HG03060 (cell line): ENCODE data around the gene FBXL17.
A peak's percentile ranks its signal among the peaks of the same experiment; 100 is the strongest.

ENCODE experiments used
- ATAC-seq: cut with Tn5 transposase; IDR thresholded peaks from one replicate; pipeline ENCODE4 v1.9.1; 2021; ENCODE audit warnings: low read depth, moderate number of reproducible peaks; ENCODE audit not compliant: unreplicated experiment

Gene FBXL17

GRCh38 chr5:107930092-107930491, 451.8 kb downstream of the FBXL17 start:
- no peak for ATAC-seq

- no peak for ATAC-seq
These were observed 452.8 kb downstream of the FBXL17 start for GRCh38 chr5:107929080-107929479.

DNA sequence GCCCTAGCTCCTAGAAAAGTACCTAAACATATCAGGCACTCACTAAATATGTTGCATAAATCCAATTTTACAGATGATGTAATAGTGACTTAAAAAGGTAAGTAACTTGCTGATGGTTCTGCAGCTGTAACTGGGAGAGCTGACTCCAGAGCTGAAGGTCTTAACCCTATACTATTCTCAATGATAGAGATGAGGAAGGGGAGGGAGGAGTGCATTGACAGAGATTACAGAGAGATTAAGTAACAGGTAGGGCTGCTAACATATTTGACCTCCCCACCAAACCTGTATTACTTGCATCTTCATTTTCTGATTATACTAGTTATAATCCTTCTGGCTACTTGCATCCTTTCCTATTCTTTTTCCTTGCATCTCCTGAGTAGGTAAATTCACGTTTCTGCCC, 455.8 kb downstream of the FBXL17 start:
- ATAC-seq: no peak

GRCh38 chr5:107925200-107925599, 456.7 kb downstream of the FBXL17 start:
- no peak for ATAC-seq

DNA sequence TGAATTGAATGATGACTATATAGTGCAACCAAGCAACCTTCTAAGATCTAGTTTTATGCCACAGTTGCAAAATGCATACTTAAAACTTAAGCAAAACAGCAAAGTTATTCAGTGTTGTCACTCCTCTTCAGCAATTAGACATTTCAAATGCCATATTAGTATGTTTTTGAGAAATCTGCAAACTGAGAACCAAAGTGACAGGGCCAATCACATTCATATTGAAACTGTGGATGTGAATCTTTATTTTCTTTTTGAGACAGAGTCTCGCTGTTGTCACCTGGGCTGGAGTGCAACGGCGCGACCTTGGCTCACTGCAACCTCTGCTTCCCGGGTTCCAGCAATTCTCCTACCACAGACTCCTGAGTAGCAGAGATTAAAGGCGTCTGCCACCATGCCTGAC, 461.9 kb downstream of the FBXL17 start:
- peak; percentile 60 for ATAC-seq

DNA sequence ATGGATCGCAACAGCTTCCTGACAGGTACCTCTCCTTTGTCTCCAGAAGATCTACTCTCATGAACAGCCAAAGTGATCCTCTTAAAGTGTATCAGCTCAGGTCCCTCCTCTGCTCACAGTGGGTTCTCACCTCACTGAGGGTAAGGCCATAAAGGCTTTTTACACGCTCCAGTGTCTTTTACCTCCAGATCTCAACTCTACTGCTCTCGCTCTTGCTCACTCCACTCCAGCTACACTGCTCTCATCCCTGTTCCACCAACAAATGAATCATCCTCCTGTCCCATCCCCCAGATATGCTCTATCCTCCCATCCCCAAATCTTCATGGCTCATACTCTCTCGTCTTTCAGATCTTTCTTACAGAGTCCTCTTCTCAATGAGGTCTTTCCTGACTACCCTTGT, 462.5 kb downstream of the FBXL17 start:
- no peak for ATAC-seq

DNA sequence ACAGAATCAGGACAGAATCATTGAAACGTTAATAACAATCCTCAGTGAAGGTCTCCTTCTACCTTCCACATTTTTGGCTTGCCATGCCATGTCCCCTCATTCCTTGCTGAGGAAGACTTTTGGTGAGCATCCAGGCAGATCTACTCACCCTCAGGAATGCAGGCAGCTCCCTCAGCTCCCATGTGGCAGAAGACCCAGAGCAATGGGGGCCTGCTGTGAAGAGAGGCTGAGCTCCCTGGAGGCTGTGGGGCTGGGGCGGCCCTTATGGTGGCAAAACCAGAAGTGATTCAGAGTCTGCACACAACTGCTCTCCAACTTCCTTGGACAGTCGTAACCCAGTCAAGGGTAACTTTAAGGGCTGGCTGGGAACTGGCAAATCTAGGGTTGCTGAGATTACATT, 463.9 kb downstream of the FBXL17 start:
- no peak for ATAC-seq

- ATAC-seq: no peak
These were observed 464.9 kb downstream of the FBXL17 start for GRCh38 chr5:107916731-107917725.

DNA sequence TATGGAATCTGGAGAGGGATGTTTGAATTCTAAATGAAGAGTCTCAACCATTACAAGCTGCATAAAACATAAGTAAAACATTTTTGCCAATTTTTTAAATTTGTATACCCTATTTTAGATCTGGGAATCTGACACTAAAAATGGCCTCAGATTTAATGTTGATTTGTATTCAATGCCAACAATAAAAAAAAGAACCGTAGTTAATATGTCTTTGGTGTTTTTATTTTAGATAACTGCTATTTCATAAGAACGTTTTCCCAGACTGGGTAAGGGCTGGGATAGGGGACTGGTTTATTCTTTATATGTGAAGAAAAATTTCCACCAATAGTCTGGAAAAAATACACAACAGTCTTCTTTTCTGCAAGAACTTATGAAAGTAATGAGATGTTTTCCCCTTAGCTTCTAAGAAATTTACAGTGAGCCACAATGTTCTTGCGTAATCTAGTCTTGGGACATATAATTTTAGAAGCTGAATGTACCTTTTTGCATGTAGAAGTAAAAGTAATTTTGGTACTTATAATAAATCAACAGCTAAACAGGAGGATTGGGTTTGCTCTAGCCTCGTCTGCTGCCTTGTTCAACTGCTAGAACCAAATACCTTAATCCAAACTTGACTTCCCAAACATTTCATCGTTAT, 466.6 kb downstream of the FBXL17 start:
- ATAC-seq: no peak

GRCh38 chr5:107913494-107913893, 468.4 kb downstream of the FBXL17 start:
- ATAC-seq: no peak

DNA sequence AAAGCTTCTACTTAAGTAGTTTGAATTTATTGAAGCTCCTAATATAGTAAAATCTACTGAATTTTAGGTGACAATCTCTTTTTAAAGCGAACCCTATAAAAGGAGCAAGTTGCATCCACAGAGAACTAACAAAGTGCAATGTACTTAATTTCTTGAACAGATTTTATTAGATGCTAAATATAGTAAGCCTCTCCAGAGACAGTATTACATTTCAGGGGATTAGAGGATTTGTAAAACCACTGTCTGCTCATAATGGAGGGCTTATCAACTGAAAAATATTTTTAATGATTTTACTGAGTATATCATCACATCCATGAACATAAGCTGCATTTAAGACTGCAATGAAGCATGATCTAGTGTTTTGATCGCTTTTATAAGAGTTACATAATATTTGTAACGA, 481.2 kb downstream of the FBXL17 start:
- ATAC-seq: no peak

DNA sequence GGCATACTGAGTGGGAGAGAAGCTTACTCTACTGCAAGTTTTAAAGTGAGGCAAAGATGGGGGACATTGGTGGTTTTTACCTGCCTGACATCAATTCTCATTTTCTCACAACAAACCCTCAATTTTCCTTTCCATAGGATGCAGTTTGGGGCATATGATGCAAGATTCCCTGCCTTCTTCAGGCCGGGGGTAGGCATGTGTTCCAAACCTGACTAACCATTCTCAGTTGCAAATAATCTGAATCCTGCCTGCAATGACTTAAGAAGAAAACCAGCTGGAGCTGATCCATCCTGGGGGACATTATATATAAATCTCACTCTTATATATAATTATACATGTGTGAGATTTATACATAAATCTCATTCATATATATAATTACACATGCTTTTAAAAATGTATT, 487.5 kb downstream of the FBXL17 start:
- ATAC-seq: no peak

- ATAC-seq: no peak
These were observed 488.3 kb downstream of the FBXL17 start for GRCh38 chr5:107893642-107894041.

GRCh38 chr5:107889387-107889786, 492.5 kb downstream of the FBXL17 start:
- no peak for ATAC-seq

DNA sequence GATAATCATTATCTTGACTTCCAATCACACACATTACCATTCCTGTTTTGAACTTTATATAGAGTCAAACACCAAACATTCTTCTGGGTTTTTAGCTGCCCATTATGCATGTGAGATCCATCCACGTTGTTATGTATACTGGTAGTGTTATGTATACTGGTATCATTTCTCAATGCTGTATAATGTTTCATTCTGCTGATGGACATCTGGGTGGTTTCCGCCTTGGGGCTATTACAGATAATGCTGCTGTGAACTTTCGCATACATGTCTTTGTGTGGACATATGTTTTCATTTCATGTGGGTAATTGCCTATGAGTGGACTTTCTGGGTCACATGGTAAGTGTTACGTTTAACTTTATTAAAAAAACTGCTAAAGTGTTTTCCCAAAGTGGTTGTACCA, 493.4 kb downstream of the FBXL17 start:
- ATAC-seq: no peak

DNA sequence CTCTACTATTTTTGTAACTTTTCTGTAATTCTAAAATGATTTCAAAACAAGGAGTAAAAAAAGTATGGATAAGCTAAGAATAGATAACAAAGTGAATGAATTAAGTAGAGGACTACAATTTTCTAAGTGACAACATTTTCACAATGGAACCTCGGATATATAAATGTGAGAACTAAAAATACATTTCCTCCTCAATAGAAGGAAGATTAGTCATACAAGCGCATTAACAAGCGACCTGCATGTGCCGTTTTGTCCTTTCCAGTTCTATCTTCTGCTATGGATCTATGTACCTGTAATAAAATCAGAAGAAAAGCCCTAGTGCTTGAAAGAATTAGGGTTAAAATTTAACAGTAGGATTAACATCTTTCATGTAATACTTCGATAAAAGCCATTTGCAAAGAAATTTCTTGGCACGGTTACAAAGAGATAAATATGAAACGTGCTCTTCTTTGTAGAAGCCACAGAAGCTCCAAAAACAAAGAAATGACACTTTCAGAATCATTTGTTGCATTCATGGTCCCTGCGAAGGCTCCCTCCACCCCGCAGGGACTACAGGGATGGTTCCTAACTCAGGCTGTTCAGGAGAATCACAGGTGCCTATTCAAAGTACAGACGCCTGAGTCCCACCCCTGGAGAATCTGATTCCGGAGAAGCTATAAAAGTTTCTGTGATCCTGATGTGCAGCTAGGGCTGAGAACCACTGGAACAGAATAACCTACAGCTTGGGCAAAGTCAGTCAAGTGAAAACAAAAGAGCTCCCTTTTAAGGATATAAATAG, 494.5 kb downstream of the FBXL17 start:
- no peak for ATAC-seq

DNA sequence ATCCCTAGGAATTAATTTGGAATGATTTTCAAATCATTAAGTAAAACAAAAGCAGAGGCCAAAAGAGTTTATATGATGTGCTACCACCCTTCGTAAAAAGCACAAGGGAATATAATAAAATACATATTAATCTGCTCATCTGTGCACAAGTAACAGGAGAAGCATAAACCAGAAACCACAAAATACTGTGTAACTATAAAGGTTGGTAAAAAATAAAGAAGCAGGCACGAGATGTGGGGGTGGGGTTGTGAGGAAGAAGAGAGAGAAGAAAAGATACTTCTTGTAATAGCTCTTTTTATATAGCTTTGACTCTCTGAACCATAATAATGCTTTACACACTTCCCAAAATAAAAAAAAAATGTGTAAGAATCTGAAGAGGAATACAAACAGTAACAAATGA, 496.3 kb downstream of the FBXL17 start:
- no peak for ATAC-seq

DNA sequence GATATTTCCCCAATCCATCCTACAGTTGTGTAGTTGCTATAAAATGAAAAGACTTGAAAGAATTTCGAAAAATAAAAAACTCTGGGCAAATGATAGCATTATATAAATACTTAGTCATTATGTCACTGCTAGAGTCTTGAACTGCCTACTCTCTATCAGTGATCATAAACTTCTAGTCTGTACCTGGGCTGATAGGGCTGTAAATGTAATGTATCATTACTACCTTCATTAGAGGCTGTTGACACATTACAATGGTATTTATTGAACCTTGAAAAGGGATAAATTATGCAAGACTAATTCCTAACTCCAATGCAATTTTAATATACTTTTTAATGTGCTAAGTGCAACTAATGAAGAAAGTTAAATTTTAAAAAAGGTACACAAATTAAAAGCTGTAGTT, 497.0 kb downstream of the FBXL17 start:
- no peak for ATAC-seq

GRCh38 chr5:107878661-107879060, 503.2 kb downstream of the FBXL17 start:
- ATAC-seq: no peak

DNA sequence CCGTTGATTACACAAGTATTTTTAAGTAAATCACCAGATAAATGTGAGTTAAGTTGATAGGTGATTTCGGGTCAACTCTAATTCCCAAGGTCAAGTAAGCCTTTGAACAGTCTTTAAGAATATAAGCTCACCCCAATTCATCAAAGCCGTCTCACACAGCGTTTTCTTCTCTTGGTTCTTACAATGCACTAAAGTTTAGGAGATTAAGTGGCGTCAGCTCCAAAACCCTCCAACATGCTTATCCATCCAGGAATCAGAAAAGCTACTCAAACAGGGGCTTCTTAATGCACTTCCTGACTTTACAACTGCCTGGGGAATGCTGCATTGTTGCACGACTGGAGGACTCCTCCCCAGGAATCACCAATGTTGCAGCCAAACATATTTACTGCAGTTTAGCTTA, 505.0 kb downstream of the FBXL17 start:
- ATAC-seq: no peak

- ATAC-seq: no peak
These were observed 505.6 kb downstream of the FBXL17 start for GRCh38 chr5:107876261-107876660.
